Suprapubic skin (tissue), 4 donors: Measurements from ENCODE around the gene HNRNPR. TPM values are rescaled to one million over a fixed set of nuclear protein-coding genes. Genes with fewer than 3 reads are reported as not detected.
A peak's percentile ranks its signal among the peaks of the same experiment; 100 is the strongest.

ENCODE experiments used
- DNase-seq, 2 donors: peaks; one replicate each; pipeline ENCODE4 v3.0.0-alpha.2; 2019; ENCODE audit warnings: low spot score in 2 of 2
- H3K27ac ChIP-seq: fragments of 200-600 bp; sonication (generic); one replicate; pipeline ENCODE4 v1.5.1; 2019
- H3K27me3 ChIP-seq: fragments of 200-600 bp; sonication (generic); one replicate; pipeline ENCODE4 v1.5.1; 2019
- H3K36me3 ChIP-seq: fragments of 200-600 bp; sonication (generic); one replicate; pipeline ENCODE4 v1.5.1; 2019
- H3K4me1 ChIP-seq: fragments of 200-600 bp; sonication (generic); one replicate; pipeline ENCODE4 v1.5.1; 2019
- H3K4me3 ChIP-seq: fragments of 200-600 bp; sonication (generic); one replicate; pipeline ENCODE4 v1.5.1; 2019; ENCODE audit warnings: mild to moderate bottlenecking
- H3K9me3 ChIP-seq: fragments of 200-600 bp; sonication (generic); one replicate; pipeline ENCODE4 v1.5.1; 2019
- EP300 ChIP-seq: sonication (generic); formaldehyde crosslinking; IDR thresholded peaks from one replicate; pipeline ENCODE4 v1.6.1; 2017; ENCODE audit warnings: antibody characterized with exemption
- POLR2A ChIP-seq, 2 donors: fragments of 450-650 bp; IDR thresholded peaks; one replicate each; pipeline ENCODE4 v1.6.1; 2017; ENCODE audit warnings: antibody characterized with exemption in 2 of 2, mild to moderate bottlenecking in 2 of 2, moderate library complexity in 2 of 2
- POLR2AphosphoS5 ChIP-seq, 3 donors: sonication (generic); formaldehyde crosslinking; IDR thresholded peaks; one replicate each; pipeline ENCODE4 v1.6.1; 2017; ENCODE audit warnings: antibody characterized with exemption in 3 of 3
- WGBS: methylation state at CpG from one replicate; pipeline ENCODE4 v1.1.5; 2018; 5-methylcytosine and 5-hydroxymethylcytosine counted together
- total RNA-seq, 4 donors: library from RNA; depleted of rRNA; stranded (reverse); fragments of >200 nt; gene quantifications; one replicate each; pipeline ENCODE4 v1.1.0, GENCODE V29; 2016
- TF ChIP-seq, protein P1 (sequence below), 2 donors: fragments of 200-600 bp in 1 of 2; fragments of 450-650 bp in 1 of 2; sonication (generic) in 1 of 2; IDR thresholded peaks; one replicate each; pipeline ENCODE4 v1.5.1; 2016 to 2019; ENCODE audit warnings: antibody characterized with exemption in 2 of 2, mild to moderate bottlenecking in 1 of 2, moderate library complexity in 1 of 2

The HNRNPR gene
- total RNA-seq, 4 donors from 2014 or later: 60.9 to 85.3 (median 66.0) TPM

GRCh38 chr1:23343221-23344110 lies 618 bp downstream of the HNRNPR start:
- H3K4me3 ChIP-seq: peak overlapping the region; percentile 62
- H3K27me3 ChIP-seq: no peaks in the 10 kb centered on the region
- peak overlapping the region; percentile 94 for H3K27ac ChIP-seq
- peaks cover 53% of the 10 kb centered on the region for H3K4me1 ChIP-seq
- TF ChIP-seq POLR2AphosphoS5 (IDR thresholded peaks at IDR 0.05) (no peak), POLR2A (IDR thresholded peaks at IDR 0.05) (no peak)
- WGBS: 0% methylated on average over 39 of the region's 66 CpGs
- no peaks in the 10 kb centered on the region for H3K36me3 ChIP-seq
- DNase-seq: peak in 1 of 2 donors; percentile 67
- no peaks in the 10 kb centered on the region for H3K9me3 ChIP-seq

GRCh38 chr1:23341931-23342692 lies 2.0 kb downstream of the HNRNPR start:
- TF ChIP-seq EP300: no peak
- H3K9me3 ChIP-seq: no peaks in the 10 kb centered on the region
- peaks cover 4% of the 10 kb centered on the region for H3K36me3 ChIP-seq
- no peaks in the 10 kb centered on the region for H3K27me3 ChIP-seq
- H3K27ac ChIP-seq: no peak overlapping the region
- peak overlapping the region; percentile 62 for H3K4me3 ChIP-seq
- WGBS: 5% methylated on average over 10 of the region's 10 CpGs
- H3K4me1 ChIP-seq: peaks cover 62% of the 10 kb centered on the region
- no peak for DNase-seq

GRCh38 chr1:23339632-23340031 lies 4.5 kb downstream of the HNRNPR start:
- peaks cover 55% of the 10 kb centered on the region for H3K4me1 ChIP-seq

GRCh38 chr1:23337869-23338268 lies 6.2 kb downstream of the HNRNPR start:
- Histone ChIP-seq H3K36me3 (peaks cover 42% of the 10 kb centered on the region), H3K4me1 (peaks cover 53% of the 10 kb centered on the region), H3K27ac (no peak overlapping the region), H3K4me3 (no peak overlapping the region), H3K27me3 (no peaks in the 10 kb centered on the region), H3K9me3 (no peaks in the 10 kb centered on the region)
- no peak for DNase-seq
- TF ChIP-seq POLR2A (IDR thresholded peaks at IDR 0.05) (no peak), POLR2AphosphoS5 (IDR thresholded peaks at IDR 0.05) (no peak), EP300 (no peak)
- TF ChIP-seq, protein P1, sequence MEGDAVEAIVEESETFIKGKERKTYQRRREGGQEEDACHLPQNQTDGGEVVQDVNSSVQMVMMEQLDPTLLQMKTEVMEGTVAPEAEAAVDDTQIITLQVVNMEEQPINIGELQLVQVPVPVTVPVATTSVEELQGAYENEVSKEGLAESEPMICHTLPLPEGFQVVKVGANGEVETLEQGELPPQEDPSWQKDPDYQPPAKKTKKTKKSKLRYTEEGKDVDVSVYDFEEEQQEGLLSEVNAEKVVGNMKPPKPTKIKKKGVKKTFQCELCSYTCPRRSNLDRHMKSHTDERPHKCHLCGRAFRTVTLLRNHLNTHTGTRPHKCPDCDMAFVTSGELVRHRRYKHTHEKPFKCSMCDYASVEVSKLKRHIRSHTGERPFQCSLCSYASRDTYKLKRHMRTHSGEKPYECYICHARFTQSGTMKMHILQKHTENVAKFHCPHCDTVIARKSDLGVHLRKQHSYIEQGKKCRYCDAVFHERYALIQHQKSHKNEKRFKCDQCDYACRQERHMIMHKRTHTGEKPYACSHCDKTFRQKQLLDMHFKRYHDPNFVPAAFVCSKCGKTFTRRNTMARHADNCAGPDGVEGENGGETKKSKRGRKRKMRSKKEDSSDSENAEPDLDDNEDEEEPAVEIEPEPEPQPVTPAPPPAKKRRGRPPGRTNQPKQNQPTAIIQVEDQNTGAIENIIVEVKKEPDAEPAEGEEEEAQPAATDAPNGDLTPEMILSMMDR (IDR thresholded peaks at IDR 0.05): no peak
- 82% methylated on average over 2 of the region's 2 CpGs for WGBS

More at GRCh38 chr1:23339632-23340031, 4.5 kb downstream of the HNRNPR start:
- H3K9me3 ChIP-seq: no peaks in the 10 kb centered on the region
- H3K36me3 ChIP-seq: peaks cover 25% of the 10 kb centered on the region
- H3K4me3 ChIP-seq: no peak overlapping the region
- DNase-seq: no peak
- H3K27ac ChIP-seq: no peak overlapping the region
- H3K27me3 ChIP-seq: no peaks in the 10 kb centered on the region
- TF ChIP-seq, protein P1 (IDR thresholded peaks at IDR 0.05): no peak
- TF ChIP-seq POLR2A (IDR thresholded peaks at IDR 0.05) (no peak), POLR2AphosphoS5 (IDR thresholded peaks at IDR 0.05) (no peak), EP300 (no peak)
- 71% methylated on average over 4 of the region's 4 CpGs for WGBS

DNA sequence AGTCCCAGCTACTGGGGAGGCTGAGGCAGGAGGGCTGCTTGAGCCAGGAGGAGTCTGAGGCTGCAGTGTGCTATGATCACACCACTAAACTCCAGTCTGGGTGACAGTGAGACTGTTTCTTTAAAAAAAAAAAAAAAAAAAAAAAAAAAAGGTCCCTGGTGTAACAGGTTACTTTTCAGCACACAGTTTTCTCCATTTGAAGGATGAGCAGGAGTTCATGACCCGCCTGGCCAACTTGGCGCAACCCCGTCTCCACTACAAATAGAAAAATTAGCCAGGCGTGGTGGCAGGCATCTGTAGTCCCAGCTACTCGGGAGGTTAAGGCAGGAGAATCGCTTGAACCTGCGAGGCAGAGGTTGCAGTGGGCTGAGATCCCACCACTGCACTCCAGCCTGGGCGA lies 12.4 kb downstream of the HNRNPR start:
- no peaks in the 10 kb centered on the region for H3K4me1 ChIP-seq
- 88% methylated on average over 8 of the region's 8 CpGs for WGBS
- TF ChIP-seq EP300: no peak
- no peak for TF ChIP-seq POLR2AphosphoS5 (IDR thresholded peaks at IDR 0.05)
- TF ChIP-seq POLR2A (IDR thresholded peaks at IDR 0.05): no peak
- TF ChIP-seq, protein P1 (IDR thresholded peaks at IDR 0.05): no peak
- peaks cover 83% of the 10 kb centered on the region for H3K36me3 ChIP-seq
- H3K9me3 ChIP-seq: no peaks in the 10 kb centered on the region
- H3K27me3 ChIP-seq: no peaks in the 10 kb centered on the region
- H3K4me3 ChIP-seq: no peak overlapping the region
- no peak for DNase-seq
- no peak overlapping the region for H3K27ac ChIP-seq

DNA sequence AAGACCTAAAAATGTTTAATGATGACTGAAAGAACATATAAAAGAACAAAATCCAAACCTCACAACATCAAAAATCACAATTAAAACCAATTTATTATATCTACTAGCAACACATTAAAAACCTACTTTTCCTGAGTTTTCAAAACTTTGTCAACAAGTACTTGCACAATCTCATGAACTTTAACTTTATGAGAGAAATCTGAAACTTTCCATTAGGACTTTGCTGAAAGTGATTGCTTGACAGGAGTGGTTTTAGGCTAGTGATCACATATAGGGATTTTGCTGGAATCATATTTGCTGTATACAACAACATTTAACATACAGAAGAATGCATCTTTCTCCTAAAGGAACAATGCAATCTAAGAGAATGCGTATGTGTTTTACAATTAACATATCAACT lies 13.2 kb downstream of the HNRNPR start:
- DNase-seq: no peak
- WGBS: 97% methylated on average over 1 of the region's 1 CpG
- Histone ChIP-seq H3K36me3 (peaks cover 85% of the 10 kb centered on the region), H3K4me1 (no peaks in the 10 kb centered on the region), H3K27me3 (no peaks in the 10 kb centered on the region), H3K9me3 (no peaks in the 10 kb centered on the region), H3K4me3 (no peak overlapping the region), H3K27ac (no peak overlapping the region)
- TF ChIP-seq, protein P1 (IDR thresholded peaks at IDR 0.05): no peak
- TF ChIP-seq EP300 (no peak), POLR2A (IDR thresholded peaks at IDR 0.05) (no peak), POLR2AphosphoS5 (IDR thresholded peaks at IDR 0.05) (no peak)
